NCI-H2171 treated with DMSO at 0.1 percent for 48 hours (cell line): Measurements from ENCODE around the gene ARL16.
A peak's percentile ranks its signal among the peaks of the same experiment; 100 is the strongest.

ENCODE experiments used
- DNase-seq: peaks from one replicate; lab custom pipeline; 2025; lab: John Stamatoyannopoulos, UW

ARL16 gene

DNA sequence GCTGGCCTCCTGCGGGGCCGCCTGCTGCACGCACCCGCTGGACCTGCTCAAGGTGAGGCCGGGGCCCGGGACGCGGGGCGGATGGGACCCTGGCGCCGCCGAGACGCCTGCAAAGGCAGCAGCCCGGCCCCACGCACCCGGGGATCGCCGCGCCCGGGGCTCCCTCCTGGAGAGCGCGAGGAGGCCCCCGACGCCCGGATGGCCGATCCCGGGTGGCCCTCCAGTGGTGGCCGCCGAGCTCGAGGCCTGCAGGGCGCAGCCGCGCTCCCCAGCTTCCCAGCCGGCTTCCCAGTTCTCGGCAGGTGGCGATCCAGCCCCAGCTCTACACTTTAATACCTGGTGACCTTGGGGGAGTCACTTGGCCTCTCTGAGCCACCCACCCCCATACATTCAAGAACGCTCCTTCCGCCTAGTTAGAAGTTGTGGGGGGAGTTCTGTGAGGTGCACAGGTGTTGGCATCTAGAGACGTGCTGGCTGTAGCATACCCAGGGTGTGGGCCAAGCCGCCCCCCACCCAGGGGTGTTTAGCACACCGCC, 28.9 kb upstream of the ARL16 start:
- DNase-seq: peak; percentile 54

DNA sequence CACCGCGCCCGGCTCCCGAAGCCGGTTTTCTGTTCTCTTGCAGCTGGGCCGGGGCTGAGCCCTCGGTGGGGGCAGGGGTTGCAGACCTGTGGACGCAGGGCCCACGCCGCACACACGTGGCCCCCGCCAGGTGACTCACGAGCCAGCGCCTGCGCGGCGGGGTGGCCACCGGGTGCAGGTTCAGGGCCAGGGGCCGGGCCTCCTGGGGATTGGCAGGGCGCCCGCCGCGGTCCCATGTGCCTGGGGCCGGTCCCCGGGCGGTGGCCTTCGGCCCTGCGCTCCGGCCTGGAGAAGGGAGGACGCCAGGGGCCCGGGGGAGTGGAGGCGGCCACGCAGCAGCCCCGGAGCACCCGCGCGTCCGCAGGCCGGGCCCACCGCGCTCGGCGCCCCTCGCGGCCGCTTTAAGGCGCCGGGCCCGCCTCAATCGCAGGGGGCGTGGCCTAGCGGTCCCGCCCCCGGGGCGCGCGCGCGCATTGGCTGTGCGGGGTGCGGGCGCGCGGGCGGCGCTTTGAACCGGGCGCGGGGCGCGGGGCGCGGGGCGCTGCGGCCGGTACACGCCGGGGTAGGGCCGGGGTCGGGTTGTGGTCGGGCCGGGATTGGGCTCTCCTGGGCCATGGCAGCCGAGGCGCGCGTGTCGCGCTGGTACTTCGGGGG, 28.3 kb upstream of the ARL16 start, which contains the start of gene SLC25A10:
Gene SLC25A10, plus strand, starts transcription at position 471 of the 654 bp plus-strand sequence. Its CDS starts 143 bp downstream, at position 614.
- DNase-seq: peak; percentile 71

DNA sequence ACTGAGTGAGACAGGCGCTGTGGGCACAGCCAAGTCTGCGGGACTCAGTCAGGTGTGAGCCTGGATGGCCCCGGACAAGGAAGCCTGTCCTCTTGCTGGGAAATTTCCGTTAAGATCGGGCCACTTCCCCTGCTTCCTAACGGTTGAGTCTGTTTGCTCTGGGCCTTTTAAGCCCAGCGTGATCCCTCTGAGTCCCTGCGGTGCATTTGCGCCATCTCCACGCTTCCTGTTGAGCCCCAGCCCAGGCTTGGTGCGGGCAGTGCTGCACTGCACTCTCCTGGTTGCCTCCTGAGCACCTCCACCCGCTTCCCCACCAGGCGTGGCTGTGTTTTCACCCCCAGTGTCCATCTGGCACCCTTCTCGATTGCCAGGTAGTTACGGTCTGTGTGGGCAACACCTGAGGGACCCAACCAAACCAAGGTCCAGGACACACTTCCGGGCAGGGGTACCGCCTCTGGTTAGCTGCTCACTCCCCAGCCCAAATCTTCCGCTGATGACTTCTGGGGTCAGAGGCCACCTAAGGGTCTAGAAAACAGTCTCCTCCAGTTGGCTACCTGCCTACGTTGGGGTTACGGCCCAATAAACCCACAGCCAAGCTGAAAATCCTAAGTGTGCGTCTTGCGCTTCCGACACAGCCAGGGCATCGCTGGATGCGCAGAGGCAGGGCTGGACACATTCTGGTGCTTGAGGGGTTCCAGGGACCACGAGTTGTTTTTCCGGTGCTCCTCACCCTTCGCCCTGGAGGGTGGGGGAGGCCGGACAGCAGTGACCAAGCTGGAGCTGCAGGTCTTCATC, 27.1 kb upstream of the ARL16 start:
- DNase-seq: peak; percentile 49

DNA sequence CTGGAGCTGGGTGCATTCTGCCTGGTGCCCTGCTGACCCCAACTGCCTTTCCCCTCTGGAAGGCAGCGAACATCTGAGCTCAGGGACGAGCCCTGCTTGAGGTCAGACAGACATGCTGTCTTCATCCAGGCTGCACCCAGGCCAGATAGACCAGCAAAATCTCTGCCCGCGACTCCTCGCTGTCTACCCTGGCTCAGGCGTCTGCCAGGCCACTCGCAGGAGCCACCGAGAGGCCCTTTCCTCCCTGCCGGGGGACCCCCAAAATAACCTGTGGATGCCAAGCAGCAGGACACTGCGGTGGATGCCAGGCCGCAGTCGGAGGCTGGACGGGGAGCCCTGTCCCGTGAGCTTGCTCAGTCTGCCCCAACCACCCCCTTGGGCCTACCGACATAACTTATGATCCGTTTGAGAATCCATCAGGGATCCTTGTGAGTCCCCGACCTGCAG, 25.2 kb upstream of the ARL16 start:
- no peak for DNase-seq

DNA sequence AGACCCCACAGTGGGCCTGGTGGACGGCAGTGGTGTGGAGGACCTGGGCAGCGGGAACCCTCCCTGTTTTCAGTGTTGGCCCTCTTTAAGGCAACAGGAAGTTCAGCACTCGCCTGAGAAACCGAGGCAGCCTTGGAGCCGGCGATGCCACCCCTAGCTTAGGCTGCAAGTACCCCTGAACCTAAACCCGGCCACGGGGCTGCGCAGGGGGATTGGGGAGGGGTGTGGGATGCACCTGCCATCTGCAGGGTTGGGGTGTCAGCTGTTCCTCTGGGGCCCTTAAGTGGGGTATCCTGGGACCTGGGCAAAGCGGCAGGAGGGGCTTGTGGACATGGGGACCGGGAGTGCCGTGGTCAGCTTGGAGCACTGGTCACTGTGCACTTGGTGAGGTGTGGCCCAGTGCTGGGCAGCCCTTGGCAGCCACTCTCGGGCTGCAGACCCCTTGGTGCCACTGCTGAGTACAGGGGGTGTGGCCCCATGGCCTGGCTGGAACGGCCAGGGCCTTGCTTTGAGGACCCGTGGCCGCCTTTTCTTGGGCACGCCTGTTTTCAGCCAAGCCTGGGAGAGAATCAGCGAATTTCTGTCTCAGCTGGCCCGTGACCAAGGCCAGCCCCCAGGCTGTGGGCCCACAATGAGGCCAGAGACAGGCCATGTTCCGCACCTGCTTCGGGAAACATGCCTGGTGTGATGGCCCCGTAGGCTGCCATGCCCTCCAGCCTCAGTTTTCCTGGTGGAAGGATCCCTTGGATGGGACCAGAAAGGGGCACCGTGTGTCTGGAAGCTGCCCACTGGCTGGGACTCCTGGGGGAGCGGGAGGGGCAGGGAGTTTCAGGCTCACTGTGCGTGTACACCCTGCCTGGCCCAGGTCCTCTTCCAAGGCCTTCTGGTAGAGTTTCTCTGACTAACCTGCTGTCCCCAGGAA, 24.4 kb upstream of the ARL16 start:
- no peak for DNase-seq

DNA sequence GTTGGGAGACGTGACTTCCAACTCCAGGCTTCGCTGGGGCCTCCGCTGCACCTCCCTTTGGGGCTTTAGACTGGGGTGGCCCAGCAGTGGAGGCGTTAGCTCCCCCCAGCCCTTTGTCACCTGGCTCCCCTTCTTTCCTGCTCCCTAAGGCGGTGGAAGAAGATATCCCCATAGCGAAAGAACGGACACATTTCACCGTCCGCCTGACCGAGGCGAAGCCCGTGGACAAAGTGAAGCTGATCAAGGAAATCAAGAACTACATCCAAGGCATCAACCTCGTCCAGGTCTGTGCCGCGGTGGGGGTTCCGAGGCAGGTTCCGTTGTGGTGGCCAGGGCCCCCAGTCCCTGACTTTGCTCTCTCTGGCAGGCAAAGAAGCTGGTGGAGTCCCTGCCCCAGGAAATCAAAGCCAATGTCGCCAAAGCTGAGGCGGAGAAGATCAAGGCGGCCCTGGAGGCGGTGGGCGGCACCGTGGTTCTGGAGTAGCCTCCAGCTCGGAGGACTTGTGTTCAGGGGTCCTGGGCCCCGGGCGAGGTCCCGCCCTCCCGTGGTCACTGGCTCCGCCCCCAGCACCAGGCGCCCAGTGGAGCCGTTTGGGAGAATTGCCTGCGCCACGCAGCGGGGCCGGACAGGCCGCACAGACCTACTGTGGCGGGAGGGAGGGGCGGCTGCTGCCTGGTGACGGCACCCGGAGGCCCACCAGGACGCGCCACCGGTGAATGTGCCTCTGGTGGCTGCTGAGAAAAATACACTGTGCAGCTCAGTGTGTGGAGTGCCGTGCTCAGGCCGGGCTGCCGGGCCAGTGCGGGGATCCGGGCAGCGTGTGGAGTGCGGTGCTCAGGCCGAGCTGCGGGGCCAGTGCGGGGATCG, 23.4 kb upstream of the ARL16 start:
- DNase-seq: no peak

DNA sequence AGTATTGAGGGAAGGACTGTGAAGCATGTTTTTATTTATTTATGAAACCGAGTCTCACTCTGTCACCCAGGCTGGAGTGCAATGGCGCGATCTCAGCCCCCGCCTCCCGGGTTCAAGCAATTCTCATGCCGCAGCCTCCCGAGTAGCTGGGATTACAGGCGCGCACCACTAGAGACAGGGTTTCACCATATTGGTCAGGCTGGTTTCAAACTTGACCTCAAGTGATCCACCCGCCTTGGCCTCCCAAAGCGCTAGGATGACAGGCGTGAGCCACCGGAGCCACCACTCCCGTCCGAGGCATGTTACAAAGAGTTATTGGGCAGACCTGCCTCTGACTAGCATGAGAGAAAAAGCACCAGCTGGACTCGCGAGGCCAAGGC, 22.6 kb upstream of the ARL16 start:
- no peak for DNase-seq

DNA sequence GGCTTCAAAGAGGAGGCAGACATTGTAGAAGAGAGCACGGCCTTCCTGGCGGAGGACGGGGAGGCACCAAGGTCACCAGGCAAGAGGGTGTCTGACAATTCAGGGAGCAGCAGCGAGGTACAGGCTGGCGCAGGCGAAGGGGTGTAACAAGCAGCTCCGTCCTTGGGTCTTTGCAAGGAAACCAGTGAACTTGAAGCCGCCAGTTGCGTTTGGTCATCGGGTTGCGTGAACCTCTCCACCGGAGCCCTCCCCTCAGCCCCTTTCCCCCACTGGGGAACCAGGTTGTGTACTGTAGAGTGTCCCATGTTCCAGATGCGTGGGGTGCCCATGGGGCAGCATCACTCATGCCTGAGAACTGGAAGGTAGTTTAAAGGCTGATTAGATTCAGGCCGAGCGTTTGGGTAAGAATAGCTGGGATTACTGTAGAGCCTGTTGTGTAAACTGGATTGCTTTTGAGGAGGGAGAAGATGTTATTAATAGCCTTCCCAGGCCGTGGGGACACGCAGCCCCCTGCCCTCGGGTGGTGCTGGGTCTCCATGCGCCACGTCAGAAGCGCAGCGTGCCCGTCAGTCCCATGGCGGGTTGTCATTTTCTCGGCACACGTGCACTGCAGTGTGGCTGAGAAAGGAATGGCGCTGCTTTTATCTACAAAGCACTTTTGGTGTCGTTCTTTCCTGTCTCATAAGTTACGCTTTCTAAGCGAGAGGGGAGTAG, 22.1 kb upstream of the ARL16 start:
- DNase-seq: no peak

DNA sequence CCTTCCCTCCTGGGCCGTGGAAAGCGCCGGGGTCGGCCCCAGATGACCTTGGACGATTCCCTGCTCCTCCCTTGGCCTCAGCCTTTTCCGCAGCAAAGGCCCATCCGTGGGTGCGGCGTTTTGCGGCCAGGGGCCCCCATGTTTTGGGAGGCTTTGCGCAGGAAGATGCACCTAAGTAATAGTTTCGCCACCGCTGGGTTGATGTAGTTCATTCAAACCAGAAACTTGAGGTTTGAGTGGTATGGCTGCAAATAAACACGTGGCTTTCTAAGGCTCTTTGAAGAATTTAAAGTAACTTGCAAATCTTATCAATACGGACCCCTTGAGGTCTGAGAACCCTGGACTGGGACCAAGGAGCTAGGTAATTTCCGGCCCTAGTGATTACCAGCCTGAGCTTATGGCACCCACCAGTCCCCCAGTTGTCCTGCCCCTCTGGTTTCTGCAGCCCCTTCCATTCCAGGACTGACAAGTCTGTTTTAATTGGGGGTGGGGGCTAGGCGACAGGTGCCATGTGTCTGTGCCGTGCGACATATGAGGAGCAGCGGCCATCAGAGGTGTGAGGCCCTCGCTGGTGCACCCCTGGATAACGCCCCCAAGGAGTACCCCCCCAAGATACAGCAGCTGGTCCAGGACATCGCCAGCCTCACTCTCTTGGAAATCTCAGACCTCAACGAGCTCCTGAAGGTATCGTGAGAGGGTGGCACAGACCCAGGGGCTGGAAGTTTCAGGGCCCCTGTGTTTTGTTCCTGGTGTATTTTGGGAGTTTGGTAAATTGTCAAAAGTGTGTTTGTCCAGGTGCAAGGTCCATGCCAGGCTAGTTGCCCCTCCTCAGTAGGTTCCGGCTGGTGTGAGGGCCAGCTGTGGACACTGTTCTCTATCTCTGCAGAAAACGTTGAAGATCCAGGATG, 20.4 kb upstream of the ARL16 start:
- no peak for DNase-seq

DNA sequence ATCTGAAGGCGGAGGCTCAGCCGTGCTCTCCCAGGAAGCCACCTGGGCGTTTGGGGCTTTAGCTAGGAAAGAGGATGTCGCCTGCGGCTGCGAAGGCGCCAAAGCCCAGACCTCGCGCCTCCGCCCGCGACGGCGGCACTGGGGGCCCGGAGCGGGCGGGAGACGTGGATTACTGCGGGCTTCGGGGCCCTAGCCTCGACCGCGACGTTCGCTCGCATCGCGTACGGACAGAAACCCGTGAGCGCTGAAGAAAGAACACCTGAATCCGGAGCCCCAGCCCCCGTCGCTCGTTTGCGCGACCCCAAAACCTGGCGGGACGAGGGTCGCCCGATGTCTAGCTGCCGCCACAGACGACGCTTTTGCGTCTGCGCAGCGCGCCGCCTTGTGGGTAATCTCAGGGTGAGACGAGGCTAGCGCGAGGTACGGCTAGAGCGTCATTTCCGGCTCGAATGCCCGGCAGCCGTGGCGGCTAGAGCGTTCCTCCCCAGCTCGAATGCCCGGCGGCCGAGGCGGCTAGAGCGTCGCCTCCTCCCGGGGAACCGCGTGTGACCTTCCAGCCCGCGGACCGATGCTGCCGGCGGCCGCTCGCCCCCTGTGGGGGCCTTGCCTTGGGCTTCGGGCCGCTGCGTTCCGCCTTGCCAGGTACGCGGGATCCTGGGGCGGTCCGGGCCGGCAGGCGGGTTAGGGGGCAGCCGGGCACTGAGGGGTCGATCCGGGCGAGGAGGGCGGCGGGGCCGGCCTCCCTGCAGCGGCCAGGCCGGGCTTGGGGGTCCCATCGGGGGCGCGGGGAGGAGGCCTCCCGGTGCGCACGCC, 19.5 kb upstream of the ARL16 start, which contains the start of gene MRPL12:
Gene MRPL12, plus strand, starts transcription at position 434 of the 813 bp plus-strand sequence. Its CDS starts 135 bp downstream, at position 569.
- peak; percentile 91 for DNase-seq

DNA sequence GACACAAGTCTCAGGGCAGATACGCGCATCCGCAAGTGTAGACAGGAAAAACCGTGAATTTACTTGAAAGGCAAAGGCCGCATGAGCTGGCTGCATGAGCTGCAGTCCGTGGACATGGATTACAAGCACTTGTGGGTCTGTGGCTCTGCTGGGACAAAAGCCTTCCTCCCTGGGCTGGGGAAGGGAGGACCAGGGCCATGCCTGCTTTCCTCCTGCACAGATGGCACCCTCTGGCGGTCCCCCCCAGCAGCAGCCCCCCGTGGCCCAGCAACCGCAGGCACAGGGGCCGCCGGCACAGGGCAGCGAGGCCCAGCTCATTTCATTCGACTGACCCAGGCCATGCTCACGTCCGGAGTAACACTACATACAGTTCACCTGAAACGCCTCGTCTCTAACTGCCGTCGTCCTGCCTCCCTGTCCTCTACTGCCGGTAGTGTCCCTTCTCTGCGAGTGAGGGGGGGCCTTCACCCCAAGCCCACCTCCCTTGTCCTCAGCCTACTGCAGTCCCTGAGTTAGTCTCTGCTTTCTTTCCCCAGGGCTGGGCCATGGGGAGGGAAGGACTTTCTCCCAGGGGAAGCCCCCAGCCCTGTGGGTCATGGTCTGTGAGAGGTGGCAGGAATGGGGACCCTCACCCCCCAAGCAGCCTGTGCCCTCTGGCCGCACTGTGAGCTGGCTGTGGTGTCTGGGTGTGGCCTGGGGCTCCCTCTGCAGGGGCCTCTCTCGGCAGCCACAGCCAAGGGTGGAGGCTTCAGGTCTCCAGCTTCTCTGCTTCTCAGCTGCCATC, 17.9 kb upstream of the ARL16 start:
- no peak for DNase-seq

DNA sequence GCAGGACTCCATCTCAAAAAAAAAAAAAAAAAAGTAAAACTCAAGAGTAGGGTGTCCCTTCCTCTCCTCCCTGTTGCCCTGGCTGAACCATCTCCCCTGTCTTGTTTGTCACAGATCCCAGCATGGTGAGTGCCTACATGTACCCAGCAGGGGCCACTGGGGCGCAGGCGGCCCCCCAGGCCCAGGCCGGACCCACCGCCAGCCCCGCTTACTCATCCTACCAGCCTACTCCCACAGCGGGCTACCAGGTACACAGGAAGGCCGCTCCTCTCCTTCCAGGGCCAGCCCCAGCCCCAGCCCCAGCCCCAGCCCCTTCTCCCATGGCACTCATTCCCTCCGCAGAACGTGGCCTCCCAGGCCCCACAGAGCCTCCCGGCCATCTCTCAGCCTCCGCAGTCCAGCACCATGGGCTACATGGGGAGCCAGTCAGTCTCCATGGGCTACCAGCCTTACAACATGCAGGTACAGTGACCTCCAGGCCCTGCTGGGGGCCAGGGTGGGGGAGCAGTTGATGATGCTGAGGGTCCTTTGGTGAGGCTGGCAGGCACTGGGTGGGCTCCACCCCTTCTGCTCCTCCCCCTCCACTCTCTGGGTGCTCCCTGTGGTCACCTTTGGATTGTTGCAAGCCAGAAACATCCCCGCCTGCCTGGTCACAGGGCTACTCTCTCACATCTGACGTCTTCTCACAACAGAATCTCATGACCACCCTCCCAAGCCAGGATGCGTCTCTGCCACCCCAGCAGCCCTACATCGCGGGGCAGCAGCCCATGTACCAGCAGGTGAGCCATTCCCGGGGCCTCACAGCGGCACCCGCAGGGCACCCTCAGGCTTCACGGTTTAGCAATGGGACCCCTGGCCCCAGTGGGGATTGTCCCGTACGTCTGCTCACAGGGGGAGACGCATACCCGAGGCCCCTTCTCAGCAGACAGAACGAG, 17.0 kb upstream of the ARL16 start:
- DNase-seq: no peak

DNA sequence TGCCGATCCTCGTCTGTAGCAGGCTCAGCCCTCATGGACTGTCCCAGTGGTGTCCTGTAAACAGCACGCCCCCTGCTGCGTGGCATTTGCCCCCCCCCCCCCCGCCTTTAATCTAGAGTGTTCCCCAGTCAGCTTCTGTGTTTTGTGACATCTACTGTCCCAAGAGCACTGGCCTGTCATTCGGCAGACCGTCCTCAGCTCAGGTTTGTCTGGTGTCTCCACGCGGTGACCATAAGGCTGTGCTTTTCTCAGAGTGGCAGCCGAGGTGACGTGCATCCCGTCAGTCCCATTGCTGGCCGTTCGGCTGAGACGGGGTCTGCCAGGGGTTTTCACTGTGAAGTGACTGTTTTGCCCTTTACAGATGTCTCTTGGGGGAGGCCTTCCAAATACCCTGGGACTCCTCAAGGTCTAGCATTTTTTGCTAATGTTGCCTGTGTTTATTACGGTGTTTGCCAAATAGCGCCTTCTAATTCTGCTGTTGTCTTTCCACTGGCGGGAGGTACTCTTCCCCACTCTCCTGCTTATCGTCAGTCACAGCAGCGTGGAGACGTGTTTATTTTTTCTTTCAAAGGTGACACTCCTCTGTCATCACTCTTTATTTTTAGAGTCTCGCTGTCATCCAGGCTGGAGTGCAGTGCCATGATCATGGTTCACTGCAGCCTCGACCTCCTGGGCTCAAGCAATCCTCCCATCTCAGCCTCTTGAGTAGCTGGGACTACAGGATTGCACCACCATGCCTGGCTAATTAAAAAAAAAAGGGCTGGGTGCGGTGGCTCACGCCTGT, 13.9 kb upstream of the ARL16 start:
- no peak for DNase-seq

DNA sequence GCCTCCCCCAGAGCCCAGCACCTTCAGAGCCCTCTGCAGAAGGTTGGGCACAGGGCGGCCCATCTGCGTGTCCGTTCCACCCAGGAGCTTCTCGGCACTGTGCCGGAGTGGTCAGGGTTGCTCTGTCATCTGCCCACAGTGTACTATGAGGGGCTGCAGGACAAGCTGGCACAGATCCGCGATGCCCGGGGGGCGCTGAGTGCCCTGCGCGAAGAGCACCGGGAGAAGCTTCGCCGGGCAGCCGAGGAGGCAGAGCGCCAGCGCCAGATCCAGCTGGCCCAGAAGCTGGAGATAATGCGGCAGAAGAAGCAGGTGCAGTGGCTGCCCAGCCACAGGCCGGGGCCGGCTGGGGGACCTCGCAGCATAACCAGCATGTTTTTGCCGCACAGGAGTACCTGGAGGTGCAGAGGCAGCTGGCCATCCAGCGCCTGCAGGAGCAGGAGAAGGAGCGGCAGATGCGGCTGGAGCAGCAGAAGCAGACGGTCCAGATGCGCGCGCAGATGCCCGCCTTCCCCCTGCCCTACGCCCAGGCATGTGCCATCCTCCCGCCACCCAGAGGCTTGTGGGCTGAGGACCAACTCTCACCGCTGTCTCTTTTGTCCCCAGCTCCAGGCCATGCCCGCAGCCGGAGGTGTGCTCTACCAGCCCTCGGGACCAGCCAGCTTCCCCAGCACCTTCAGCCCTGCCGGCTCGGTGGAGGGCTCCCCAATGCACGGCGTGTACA, 12.8 kb upstream of the ARL16 start:
- no peak for DNase-seq

DNA sequence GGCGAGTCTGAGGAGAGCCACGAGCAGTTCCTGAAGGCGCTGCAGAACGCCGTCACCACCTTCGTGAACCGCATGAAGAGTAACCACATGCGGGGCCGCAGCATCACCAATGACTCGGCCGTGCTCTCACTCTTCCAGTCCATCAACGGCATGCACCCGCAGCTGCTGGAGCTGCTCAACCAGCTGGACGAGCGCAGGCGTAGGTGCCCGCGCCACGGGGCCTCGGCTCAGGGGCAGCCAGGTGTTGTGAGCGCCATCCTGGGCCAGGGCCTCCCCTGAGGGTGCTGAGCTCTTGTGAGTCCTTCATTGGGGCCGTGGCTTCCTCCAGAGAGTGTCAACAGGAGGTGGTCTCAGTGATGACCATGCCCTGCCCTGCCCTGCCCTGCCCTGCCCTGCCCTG, 12.2 kb upstream of the ARL16 start:
- DNase-seq: no peak
